ENCODE results near the gene HOXB8.

The HOXB8 gene

DNA sequence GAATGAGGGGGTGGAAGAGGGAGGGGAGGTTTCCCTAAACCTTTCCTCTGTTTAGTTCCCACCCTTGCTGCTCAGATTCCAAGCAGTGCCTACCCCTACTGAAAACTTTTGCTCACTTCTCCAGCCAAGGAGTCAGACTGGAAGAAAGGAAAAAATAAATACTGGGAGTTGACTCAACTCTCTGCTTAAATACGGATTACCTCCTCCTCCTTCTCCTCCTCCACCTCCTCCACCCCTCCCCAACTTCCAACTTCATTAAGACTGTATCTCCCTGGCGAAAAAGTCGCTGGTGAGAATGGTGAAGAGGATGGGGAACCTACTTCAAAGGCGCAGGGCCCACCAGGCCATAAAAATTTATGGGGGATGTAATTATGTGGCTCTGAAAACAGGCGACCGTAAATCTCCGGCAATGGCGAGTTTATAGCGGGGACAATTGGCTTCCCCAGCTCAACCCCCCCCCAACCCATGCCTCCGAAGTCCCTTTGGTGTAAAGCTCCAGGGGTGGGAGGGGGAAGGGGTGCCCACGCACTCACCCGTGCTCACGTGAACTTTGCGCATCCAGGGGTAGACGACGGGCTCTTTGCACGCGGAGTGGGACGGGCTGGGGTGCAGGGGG lies 37.7 kb downstream of the HOXB8 start:
- no peaks in the 10 kb centered on the region for H3K36me3 ChIP-seq (ENCODE audit: control insufficient read depth, insufficient read depth, low read length)
- no peak overlapping the region for H3K9ac ChIP-seq (ENCODE audit: low read depth, low read length)
- no peaks in the 10 kb centered on the region for H3K9me3 ChIP-seq (ENCODE audit: control insufficient read depth, insufficient read depth, low read length)
- peaks cover 96% of the 10 kb centered on the region for H3K27me3 ChIP-seq (ENCODE audit: control insufficient read depth, insufficient read depth, low read length)
- H3K4me1 ChIP-seq (ENCODE audit: control insufficient read depth, insufficient read depth, low read length) = no peaks in the 10 kb centered on the region
- peak overlapping the region; percentile 23 for H3K4me3 ChIP-seq (ENCODE audit: low read depth, low read length)

- Histone ChIP-seq H3K9me3 (ENCODE audit: control insufficient read depth, insufficient read depth, low read length) (no peaks in the 10 kb centered on the region), H3K4me3 (ENCODE audit: low read depth, low read length) (peak overlapping the region; percentile 23), H3K27me3 (ENCODE audit: control insufficient read depth, insufficient read depth, low read length) (peaks cover 96% of the 10 kb centered on the region), H3K36me3 (ENCODE audit: control insufficient read depth, insufficient read depth, low read length) (no peaks in the 10 kb centered on the region), H3K4me1 (ENCODE audit: control insufficient read depth, insufficient read depth, low read length) (no peaks in the 10 kb centered on the region), H3K9ac (ENCODE audit: low read depth, low read length) (no peak overlapping the region)
Measured at GRCh38 chr17:48576479-48577309, 38.4 kb downstream of the HOXB8 start.

- peak overlapping the region; percentile 3 for H3K4me3 ChIP-seq (ENCODE audit: low read depth, low read length)
- H3K4me1 ChIP-seq (ENCODE audit: control insufficient read depth, insufficient read depth, low read length) = no peaks in the 10 kb centered on the region
- H3K36me3 ChIP-seq (ENCODE audit: control insufficient read depth, insufficient read depth, low read length) = no peaks in the 10 kb centered on the region
- peaks cover 96% of the 10 kb centered on the region for H3K27me3 ChIP-seq (ENCODE audit: control insufficient read depth, insufficient read depth, low read length)
- H3K9me3 ChIP-seq (ENCODE audit: control insufficient read depth, insufficient read depth, low read length) = no peaks in the 10 kb centered on the region
- H3K9ac ChIP-seq (ENCODE audit: low read depth, low read length) = no peak overlapping the region
Measured at GRCh38 chr17:48575673-48576478, 39.2 kb downstream of the HOXB8 start.

GRCh38 chr17:48575066-48575582 lies 40.0 kb downstream of the HOXB8 start:
- no peak overlapping the region for H3K4me3 ChIP-seq (ENCODE audit: low read depth, low read length)
- H3K27me3 ChIP-seq (ENCODE audit: control insufficient read depth, insufficient read depth, low read length) = peaks cover 96% of the 10 kb centered on the region
- H3K9ac ChIP-seq (ENCODE audit: low read depth, low read length) = no peak overlapping the region
- no peaks in the 10 kb centered on the region for H3K9me3 ChIP-seq (ENCODE audit: control insufficient read depth, insufficient read depth, low read length)
- H3K4me1 ChIP-seq (ENCODE audit: control insufficient read depth, insufficient read depth, low read length) = no peaks in the 10 kb centered on the region
- no peaks in the 10 kb centered on the region for H3K36me3 ChIP-seq (ENCODE audit: control insufficient read depth, insufficient read depth, low read length)

DNA sequence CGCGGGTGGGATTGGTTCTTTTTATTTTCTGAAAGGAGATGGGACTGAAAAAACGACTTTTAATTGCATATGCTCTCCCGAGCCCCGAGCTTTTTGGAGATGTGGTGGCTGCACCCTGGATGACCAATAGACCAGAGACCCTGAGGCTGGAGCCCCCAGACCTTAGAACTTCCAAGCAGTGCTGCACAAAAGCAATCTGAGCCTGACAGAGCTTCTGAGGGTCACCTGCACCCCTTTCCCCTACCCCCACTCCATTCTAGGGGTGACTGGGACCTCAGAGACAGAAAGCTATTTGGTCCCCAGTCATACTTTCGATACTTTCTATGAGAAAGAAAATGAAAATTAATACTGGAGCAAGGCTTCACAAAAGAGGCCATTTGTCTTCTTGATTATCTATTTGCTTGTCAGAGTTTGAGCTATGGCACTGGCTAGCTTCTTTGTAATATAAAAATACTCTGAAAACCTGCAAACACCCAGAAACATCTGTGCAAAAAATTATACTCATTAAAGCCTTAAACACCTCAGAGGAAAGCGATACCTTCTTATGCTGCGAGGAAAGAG lies 40.5 kb downstream of the HOXB8 start:
- peaks cover 2% of the 10 kb centered on the region for H3K4me1 ChIP-seq (ENCODE audit: control insufficient read depth, insufficient read depth, low read length)
- no peaks in the 10 kb centered on the region for H3K36me3 ChIP-seq (ENCODE audit: control insufficient read depth, insufficient read depth, low read length)
- peak overlapping the region; percentile 8 for H3K4me3 ChIP-seq (ENCODE audit: low read depth, low read length)
- H3K9me3 ChIP-seq (ENCODE audit: control insufficient read depth, insufficient read depth, low read length) = no peaks in the 10 kb centered on the region
- H3K27me3 ChIP-seq (ENCODE audit: control insufficient read depth, insufficient read depth, low read length) = peaks cover 96% of the 10 kb centered on the region
- no peak overlapping the region for H3K9ac ChIP-seq (ENCODE audit: low read depth, low read length)

GRCh38 chr17:48571826-48572417 lies 43.2 kb downstream of the HOXB8 start:
- no peaks in the 10 kb centered on the region for H3K36me3 ChIP-seq (ENCODE audit: control insufficient read depth, insufficient read depth, low read length)
- H3K9me3 ChIP-seq (ENCODE audit: control insufficient read depth, insufficient read depth, low read length) = no peaks in the 10 kb centered on the region
- peaks cover 4% of the 10 kb centered on the region for H3K4me1 ChIP-seq (ENCODE audit: control insufficient read depth, insufficient read depth, low read length)
- H3K9ac ChIP-seq (ENCODE audit: low read depth, low read length) = no peak overlapping the region
- peaks cover 99% of the 10 kb centered on the region for H3K27me3 ChIP-seq (ENCODE audit: control insufficient read depth, insufficient read depth, low read length)
- H3K4me3 ChIP-seq (ENCODE audit: low read depth, low read length) = peak overlapping the region; percentile 8

DNA sequence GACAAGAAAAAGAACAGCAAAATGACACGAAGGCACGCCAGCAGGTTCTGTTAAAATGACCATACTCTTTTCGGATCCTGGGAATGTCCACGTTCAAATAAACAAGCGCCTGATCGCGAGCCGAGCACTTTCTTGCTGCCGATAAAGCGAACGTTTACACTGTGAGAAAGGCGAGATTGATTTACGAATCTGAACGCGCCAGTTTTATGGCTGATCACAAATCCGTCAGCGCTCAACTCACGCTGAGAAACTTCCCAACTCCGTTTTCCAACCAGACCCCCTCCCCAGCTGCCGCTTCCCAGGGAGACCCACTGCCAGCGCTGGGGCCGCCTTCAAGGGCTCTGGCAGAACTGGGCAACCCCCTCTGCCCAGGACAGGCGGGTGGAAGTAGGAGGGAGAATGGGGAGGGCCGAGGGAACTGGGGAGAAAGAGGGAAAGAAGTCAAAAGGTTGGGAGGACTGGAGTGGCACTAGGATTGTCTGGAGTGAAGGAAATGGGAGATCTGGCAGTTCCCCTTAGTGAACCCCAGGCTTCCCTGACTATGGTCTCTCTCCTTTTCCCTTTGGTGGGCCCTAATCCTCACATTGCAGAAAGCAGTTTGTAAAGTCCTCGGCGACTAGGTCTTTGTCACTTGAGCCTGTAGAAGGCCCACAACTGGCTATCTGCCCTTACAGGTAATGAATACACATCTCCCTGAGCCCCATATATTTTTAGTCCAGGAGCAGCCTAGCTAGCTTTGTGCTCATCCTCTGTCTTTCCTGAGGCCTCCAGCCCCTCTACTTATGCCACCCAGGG lies 43.9 kb downstream of the HOXB8 start:
- peaks cover 100% of the 10 kb centered on the region for H3K27me3 ChIP-seq (ENCODE audit: control insufficient read depth, insufficient read depth, low read length)
- H3K9ac ChIP-seq (ENCODE audit: low read depth, low read length) = no peak overlapping the region
- no peaks in the 10 kb centered on the region for H3K36me3 ChIP-seq (ENCODE audit: control insufficient read depth, insufficient read depth, low read length)
- peaks cover 4% of the 10 kb centered on the region for H3K4me1 ChIP-seq (ENCODE audit: control insufficient read depth, insufficient read depth, low read length)
- peak overlapping the region; percentile 7 for H3K4me3 ChIP-seq (ENCODE audit: low read depth, low read length)
- no peaks in the 10 kb centered on the region for H3K9me3 ChIP-seq (ENCODE audit: control insufficient read depth, insufficient read depth, low read length)

DNA sequence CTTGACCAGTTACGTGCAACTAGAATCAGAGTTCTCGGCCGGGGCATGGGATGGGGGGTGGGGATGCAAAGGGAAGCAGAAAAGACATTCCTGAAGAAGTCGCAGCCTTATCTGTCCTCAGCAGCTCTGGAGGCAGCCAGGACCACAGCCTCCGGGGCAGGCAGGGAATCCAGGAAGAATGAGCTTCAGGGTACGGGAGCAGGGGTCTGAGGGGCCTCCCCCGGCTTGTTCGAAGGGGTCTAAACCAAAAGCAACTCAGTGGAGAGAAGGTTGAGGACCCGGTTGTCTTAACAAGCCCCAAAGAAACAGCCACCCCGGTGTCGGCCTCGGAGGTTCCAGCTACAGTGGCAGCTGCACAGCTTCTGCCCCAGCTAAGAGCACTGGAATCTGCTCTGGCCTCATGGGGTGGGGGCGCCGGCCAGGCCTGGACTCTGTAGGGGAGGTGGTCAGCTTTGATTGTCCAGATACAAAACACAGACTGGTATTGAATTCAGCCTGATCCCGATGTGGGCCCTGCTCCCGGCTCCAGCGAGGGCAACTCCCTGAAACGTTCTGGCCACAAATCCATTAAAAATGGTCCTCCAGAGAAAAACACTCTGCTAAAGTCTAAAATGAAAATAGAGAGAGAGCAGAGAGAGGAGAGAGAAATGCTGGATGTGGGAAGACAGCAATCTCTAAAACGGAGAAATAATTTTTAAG lies 44.6 kb downstream of the HOXB8 start:
- Histone ChIP-seq H3K9ac (ENCODE audit: low read depth, low read length) (no peak overlapping the region), H3K4me1 (ENCODE audit: control insufficient read depth, insufficient read depth, low read length) (peaks cover 4% of the 10 kb centered on the region), H3K36me3 (ENCODE audit: control insufficient read depth, insufficient read depth, low read length) (no peaks in the 10 kb centered on the region), H3K27me3 (ENCODE audit: control insufficient read depth, insufficient read depth, low read length) (peaks cover 100% of the 10 kb centered on the region), H3K9me3 (ENCODE audit: control insufficient read depth, insufficient read depth, low read length) (no peaks in the 10 kb centered on the region), H3K4me3 (ENCODE audit: low read depth, low read length) (peak overlapping the region; percentile 13)

DNA sequence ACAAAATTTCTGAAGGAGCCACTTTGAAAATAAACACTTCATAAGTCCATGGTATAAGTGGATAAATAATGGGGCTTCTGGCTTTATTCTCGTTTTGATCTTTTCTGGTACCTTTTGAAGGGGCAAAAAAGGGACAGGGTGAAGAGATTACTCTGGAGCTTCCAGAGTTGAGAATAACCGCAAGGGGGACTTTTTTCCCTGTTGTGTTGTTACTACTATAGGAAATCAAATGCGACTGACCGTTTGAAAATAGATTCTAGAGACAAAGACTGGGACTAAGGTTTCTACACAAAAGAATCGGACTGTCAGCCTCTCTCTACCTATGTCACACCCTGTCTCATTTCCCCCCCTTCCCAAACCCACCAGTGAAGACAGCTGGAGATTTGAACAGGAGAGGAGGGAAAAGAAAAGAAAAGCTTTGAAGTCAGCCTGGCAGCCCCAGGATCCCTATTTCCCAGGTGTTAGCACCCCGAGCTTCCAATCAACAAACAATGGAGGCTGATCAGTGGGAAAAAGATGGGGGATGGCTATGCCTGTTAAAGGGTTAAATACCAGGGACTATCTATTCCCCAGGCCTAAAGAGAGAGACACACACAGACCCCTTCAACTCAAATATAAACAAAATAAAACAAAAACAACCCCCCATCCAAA lies 45.3 kb downstream of the HOXB8 start:
- no peaks in the 10 kb centered on the region for H3K36me3 ChIP-seq (ENCODE audit: control insufficient read depth, insufficient read depth, low read length)
- H3K27me3 ChIP-seq (ENCODE audit: control insufficient read depth, insufficient read depth, low read length) = peaks cover 100% of the 10 kb centered on the region
- H3K9me3 ChIP-seq (ENCODE audit: control insufficient read depth, insufficient read depth, low read length) = no peaks in the 10 kb centered on the region
- H3K4me3 ChIP-seq (ENCODE audit: low read depth, low read length) = peak overlapping the region; percentile 13
- H3K9ac ChIP-seq (ENCODE audit: low read depth, low read length) = no peak overlapping the region
- H3K4me1 ChIP-seq (ENCODE audit: control insufficient read depth, insufficient read depth, low read length) = peaks cover 5% of the 10 kb centered on the region

- Histone ChIP-seq H3K9ac (ENCODE audit: low read depth, low read length) (no peak overlapping the region), H3K9me3 (ENCODE audit: control insufficient read depth, insufficient read depth, low read length) (no peaks in the 10 kb centered on the region), H3K4me3 (ENCODE audit: low read depth, low read length) (peak overlapping the region; percentile 22), H3K4me1 (ENCODE audit: control insufficient read depth, insufficient read depth, low read length) (peaks cover 6% of the 10 kb centered on the region), H3K36me3 (ENCODE audit: control insufficient read depth, insufficient read depth, low read length) (no peaks in the 10 kb centered on the region), H3K27me3 (ENCODE audit: control insufficient read depth, insufficient read depth, low read length) (peaks cover 99% of the 10 kb centered on the region)
Measured at GRCh38 chr17:48569240-48569582, 45.9 kb downstream of the HOXB8 start.

Measured in iPS-15b (cell line).